ENCODE data around the gene TMEM176A.

Gene TMEM176A

GRCh38 chr7:150787321-150788281 lies 13.0 kb upstream of the TMEM176A start:
- peak in 2 of 51 donors; percentile 18 to 35 for DNase-seq

- no peak for DNase-seq
Observed at GRCh38 chr7:150788474-150789269, 11.9 kb upstream of the TMEM176A start.

GRCh38 chr7:150790416-150791075 lies 10.0 kb upstream of the TMEM176A start:
- DNase-seq, result no peak

DNA sequence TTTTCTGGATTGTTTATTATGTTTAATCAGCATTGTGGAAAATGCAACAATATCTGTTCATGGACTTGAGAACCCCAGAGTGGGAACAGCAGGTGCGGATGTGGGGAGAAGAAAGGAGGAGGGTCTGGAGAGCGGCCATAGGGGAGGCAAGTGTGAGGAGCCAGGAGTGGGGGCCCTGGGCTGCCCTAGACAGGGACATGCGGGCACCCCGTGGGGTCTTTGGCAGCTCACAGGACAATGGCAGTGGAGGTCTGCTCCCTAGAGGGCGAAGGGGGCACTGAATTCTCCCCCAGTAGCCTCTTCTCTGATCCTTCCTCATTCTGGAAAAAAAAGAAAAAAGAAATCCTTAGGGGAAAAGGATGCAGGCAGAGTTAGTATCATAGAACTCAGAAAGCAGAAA lies 9.3 kb upstream of the TMEM176A start:
- no peak for DNase-seq

DNA sequence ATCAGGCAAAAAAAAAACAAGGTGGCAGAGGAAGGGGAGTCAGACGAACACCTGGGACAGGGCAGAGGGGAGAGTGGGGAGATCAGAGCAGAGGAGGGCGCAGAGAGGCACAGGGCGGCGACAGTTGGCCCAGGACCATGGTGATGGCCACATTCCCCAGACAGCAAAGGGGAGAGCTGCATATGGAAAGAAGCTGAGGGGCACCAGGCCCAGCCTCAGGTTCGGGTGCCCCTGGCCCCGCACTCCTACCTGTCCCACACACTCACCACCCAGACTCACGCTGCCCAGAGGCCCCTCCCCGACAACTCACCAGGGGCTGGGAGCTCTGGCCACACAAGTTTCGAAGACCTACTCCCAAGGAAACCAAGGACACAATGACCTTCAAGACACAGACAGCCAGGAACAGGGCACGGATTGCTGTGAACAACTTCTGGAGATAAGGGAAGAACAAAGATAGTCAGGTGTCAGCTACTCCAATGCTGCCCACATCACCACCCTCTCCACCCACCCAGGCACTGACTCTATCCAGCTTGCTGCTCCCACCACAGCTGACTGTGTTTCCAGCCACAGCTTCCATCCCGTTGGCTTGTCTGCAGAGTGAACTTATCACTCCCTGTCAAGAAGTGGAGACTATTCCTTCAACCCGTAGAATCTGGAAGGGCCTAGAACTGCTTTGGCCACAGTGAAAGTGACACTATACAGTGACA lies 8.7 kb upstream of the TMEM176A start:
- DNase-seq, result no peak

- no peak for DNase-seq
Observed at GRCh38 chr7:150793569-150794238, 6.9 kb upstream of the TMEM176A start.

- DNase-seq, result no peak
Observed at GRCh38 chr7:150797661-150798060, 2.9 kb upstream of the TMEM176A start.

- no peak for DNase-seq
Observed at GRCh38 chr7:150799156-150799555, 1.4 kb upstream of the TMEM176A start.

- DNase-seq, result peak in 26 of 51 donors; percentile 4 to 78 (median 36)
Observed at GRCh38 chr7:150799741-150800580, 608 bp upstream of the TMEM176A start, which contains the start of gene TMEM176B. TMEM176B (minus strand) TSS chr7:150800364; CDS start chr7:150796569, 3,795 bp downstream.

- no peak for DNase-seq
Observed at GRCh38 chr7:150801242-150801945, 825 bp downstream of the TMEM176A start.

DNA sequence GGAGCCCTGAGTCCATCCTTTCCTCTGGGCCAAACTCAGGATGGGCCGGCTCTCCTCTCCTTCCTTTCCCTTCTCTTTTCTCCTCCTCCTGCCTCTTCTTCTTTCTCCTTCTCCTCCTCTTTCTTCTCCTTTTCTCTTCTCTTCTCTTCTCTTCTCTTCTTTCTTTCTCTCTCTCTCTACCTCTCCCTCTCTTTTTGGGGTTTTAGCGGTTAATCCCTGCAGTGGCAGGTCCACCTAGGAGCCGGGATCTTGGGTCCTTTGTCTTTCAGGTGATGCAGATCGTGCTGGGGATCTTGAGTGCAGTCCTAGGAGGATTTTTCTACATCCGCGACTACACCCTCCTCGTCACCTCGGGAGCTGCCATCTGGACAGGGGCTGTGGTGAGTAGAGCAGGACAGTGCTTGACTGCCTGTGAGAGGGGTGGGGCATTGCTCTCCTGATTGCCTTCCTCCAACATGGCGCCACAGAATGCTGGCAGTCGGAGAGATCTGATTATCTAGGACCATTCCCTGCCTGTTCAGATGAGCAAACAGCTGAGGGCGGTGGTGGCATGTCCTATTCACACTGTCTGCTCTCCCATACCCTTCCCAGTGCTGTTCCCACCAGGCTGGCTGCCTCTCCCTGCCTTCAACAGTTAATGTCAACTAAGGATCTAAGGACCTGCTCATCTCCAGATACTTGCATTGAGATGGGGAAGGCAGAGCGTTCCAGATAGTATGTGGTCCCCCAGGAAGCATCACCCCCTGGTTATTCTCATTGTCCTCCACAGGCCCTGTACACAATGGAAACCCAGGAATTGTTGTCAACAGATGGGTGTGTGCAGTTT lies 1.6 kb downstream of the TMEM176A start:
- DNase-seq, result no peak

DNA sequence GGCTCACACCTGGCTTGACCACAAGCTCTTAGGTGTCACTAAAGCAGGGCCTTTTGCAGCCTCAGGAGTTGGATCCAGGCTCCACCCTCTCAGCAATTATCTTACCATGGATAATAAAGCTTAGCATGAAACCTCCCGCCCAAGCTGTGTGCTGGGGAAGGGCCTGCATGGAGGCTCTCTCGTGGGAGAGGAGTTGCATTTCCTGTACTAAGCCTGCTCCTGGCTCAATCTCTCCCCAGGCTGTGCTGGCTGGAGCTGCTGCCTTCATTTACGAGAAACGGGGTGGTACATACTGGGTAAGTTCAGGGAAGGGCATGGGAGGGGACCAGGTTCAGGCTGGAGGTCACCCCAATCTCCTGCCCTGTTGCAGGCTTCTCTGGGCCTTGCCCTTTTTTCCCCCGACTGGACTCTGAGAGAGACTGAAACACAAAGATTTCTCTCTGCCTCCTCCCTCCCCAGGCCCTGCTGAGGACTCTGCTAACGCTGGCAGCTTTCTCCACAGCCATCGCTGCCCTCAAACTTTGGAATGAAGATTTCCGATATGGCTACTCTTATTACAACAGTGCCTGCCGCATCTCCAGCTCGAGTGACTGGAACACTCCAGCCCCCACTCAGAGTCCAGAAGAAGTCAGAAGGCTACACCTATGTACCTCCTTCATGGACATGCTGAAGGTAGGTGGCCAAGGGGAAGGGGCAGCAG lies 2.7 kb downstream of the TMEM176A start:
- DNase-seq, result no peak

DNA sequence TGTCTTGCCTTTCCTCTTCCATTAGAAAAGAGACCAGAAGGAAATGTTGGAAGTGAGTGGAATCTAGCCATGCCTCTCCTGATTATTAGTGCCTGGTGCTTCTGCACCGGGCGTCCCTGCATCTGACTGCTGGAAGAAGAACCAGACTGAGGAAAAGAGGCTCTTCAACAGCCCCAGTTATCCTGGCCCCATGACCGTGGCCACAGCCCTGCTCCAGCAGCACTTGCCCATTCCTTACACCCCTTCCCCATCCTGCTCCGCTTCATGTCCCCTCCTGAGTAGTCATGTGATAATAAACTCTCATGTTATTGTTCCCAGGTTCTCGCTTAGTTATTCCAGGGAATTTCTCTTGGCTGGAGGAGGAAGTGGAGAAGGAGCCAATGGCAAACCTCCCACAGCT lies 4.2 kb downstream of the TMEM176A start:
- no peak for DNase-seq

DNA sequence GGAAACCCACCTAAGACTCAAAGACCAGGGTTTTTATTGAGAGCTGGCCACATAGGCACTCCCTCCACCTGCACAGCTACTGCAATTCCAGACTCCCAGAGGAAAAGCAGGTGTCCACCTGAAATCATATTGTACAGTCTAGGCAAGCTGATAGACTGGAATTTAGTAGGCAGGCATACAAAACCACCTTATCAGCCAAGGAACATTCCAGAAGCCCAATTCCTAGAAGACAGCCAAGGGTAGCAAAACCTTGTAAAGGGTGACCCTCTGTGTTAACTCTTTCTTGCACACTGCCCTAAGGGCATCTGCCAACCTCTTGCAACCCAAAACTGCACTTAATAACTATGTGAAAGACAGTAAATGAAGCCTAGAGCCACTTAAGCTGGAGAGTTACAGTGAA lies 5.3 kb downstream of the TMEM176A start:
- no peak for DNase-seq

- no peak for DNase-seq
Observed at GRCh38 chr7:150806454-150806853, 5.9 kb downstream of the TMEM176A start.

GRCh38 chr7:150806863-150807262 lies 6.3 kb downstream of the TMEM176A start:
- no peak for DNase-seq
